Fibroblast of skin of left quadriceps (primary cell): ENCODE data around the gene MRPL49.
"Not testable (repeated sequence)": the region's sequence is repeated elsewhere in the genome, so short reads cannot be mapped to it uniquely, and the experiment has no call there.

Experiments
- DNase-seq, 2 experiments: peaks; one replicate each; pipeline ENCODE4 v3.0.0-alpha.2; 2013; ENCODE audit warnings: low read depth in 2 of 2

Gene MRPL49

GRCh38 chr11:65132988-65133700, 11.0 kb downstream of the MRPL49 start:
- no peak for DNase-seq

GRCh38 chr11:65133724-65134123, 11.6 kb downstream of the MRPL49 start:
- DNase-seq: no peak

- peak; percentile 73 to 76 for DNase-seq
Observed at GRCh38 chr11:65134240-65134951, 12.3 kb downstream of the MRPL49 start, which contains the start of gene SYVN1. SYVN1 (minus strand) TSS chr11:65134519; CDS start chr11:65133601, 918 bp downstream.

GRCh38 chr11:65134952-65135632, 13.0 kb downstream of the MRPL49 start:
- peak; percentile 92 to 94 for DNase-seq

- DNase-seq: no peak
Observed at GRCh38 chr11:65135633-65136145, 13.6 kb downstream of the MRPL49 start.

GRCh38 chr11:65136515-65137096, 14.5 kb downstream of the MRPL49 start:
- DNase-seq: no peak

- DNase-seq: no peak
Observed at GRCh38 chr11:65141896-65142494, 19.9 kb downstream of the MRPL49 start.

GRCh38 chr11:65147352-65148075, 25.4 kb downstream of the MRPL49 start:
- DNase-seq: no peak

- DNase-seq: no peak
Observed at GRCh38 chr11:65148657-65149056, 26.5 kb downstream of the MRPL49 start.

GRCh38 chr11:65150131-65150508, 28.0 kb downstream of the MRPL49 start:
- not testable (repeated sequence) for DNase-seq

GRCh38 chr11:65150509-65151299, 28.6 kb downstream of the MRPL49 start:
- DNase-seq: peak; percentile 26 to 27

- no peak for DNase-seq
Observed at GRCh38 chr11:65151331-65151899, 29.3 kb downstream of the MRPL49 start.

GRCh38 chr11:65152122-65152521, 30.0 kb downstream of the MRPL49 start:
- no peak for DNase-seq

GRCh38 chr11:65156256-65156655, 34.1 kb downstream of the MRPL49 start:
- no peak for DNase-seq

GRCh38 chr11:65156926-65157325, 34.8 kb downstream of the MRPL49 start:
- no peak for DNase-seq

- DNase-seq: no peak
Observed at GRCh38 chr11:65157336-65157735, 35.2 kb downstream of the MRPL49 start.

- no peak for DNase-seq
Observed at GRCh38 chr11:65159012-65159411, 36.9 kb downstream of the MRPL49 start.

- no peak for DNase-seq
Observed at GRCh38 chr11:65160643-65161042, 38.5 kb downstream of the MRPL49 start.

- DNase-seq: no peak
Observed at GRCh38 chr11:65163684-65164083, 41.6 kb downstream of the MRPL49 start.
